Measurements from ENCODE around the gene MSRB3.

The MSRB3 gene

GRCh38 chr12:65327207-65328076 is 49.0 kb downstream of the MSRB3 start:
- no peak overlapping the region for H3K4me3 ChIP-seq (ENCODE audit: low read length, poor library complexity, severe bottlenecking)
- no peaks in the 10 kb centered on the region for H3K9me2 ChIP-seq (replicated peaks; ENCODE audit: low read depth, low read length)
- no peaks in the 10 kb centered on the region for H4K20me1 ChIP-seq (ENCODE audit: insufficient read depth, low read length, poor library complexity, severe bottlenecking)
- H3K4me2 ChIP-seq (ENCODE audit: low read depth, low read length, poor library complexity, severe bottlenecking) = no peak overlapping the region
- H3K27me3 ChIP-seq (ENCODE audit: insufficient read depth, low read length, poor library complexity, severe bottlenecking) = no peaks in the 10 kb centered on the region
- no peak overlapping the region for H3K9ac ChIP-seq (ENCODE audit: low read depth, low read length, poor library complexity, severe bottlenecking)
- TF ChIP-seq, protein P1, sequence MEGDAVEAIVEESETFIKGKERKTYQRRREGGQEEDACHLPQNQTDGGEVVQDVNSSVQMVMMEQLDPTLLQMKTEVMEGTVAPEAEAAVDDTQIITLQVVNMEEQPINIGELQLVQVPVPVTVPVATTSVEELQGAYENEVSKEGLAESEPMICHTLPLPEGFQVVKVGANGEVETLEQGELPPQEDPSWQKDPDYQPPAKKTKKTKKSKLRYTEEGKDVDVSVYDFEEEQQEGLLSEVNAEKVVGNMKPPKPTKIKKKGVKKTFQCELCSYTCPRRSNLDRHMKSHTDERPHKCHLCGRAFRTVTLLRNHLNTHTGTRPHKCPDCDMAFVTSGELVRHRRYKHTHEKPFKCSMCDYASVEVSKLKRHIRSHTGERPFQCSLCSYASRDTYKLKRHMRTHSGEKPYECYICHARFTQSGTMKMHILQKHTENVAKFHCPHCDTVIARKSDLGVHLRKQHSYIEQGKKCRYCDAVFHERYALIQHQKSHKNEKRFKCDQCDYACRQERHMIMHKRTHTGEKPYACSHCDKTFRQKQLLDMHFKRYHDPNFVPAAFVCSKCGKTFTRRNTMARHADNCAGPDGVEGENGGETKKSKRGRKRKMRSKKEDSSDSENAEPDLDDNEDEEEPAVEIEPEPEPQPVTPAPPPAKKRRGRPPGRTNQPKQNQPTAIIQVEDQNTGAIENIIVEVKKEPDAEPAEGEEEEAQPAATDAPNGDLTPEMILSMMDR (conservative IDR thresholded peaks at IDR 0.05; ENCODE audit: low read length) = no peak
- no peak for TF ChIP-seq EZH2phosphoT487 (IDR thresholded peaks at IDR 0.05; ENCODE audit: borderline replicate concordance)
- no peak overlapping the region for H2AFZ ChIP-seq (ENCODE audit: low read length)
- no peaks in the 10 kb centered on the region for H3F3A ChIP-seq (ENCODE audit: low read depth)
- peaks cover 13% of the 10 kb centered on the region; the same call in 1 of the 2 replicates for H3K36me3 ChIP-seq (ENCODE audit: insufficient read depth, low read length)
- no peaks in the 10 kb centered on the region for H3K79me2 ChIP-seq (ENCODE audit: insufficient read depth, low read length)
- no peaks in the 10 kb centered on the region for H3K4me1 ChIP-seq (ENCODE audit: insufficient read depth, low read length, poor library complexity, severe bottlenecking)
- H3K9me3 ChIP-seq (ENCODE audit: insufficient read depth, low read depth, low read length) = no peaks in the 10 kb centered on the region

DNA sequence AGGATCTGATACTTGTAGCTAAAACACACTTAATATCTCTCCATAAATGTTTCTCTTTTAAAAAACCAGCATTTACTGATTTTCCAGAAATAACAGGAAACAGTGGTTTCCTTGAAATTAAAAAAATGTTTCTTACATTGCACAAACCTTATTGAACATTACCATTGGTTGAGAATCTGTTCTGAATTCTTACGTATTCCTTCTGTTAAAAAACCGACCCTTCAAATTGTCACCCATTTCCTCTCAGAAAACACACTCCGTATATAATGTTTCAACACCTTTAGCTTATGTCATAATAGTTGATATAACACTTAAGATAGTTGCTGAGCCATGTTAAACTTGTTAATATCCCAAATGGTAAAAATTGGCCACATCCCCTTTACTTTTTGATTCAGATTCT is 51.2 kb downstream of the MSRB3 start:
- no peak overlapping the region for H3K4me2 ChIP-seq (ENCODE audit: low read depth, low read length, poor library complexity, severe bottlenecking)
- no peak overlapping the region for H2AFZ ChIP-seq (ENCODE audit: low read length)
- no peak overlapping the region for H3K9ac ChIP-seq (ENCODE audit: low read depth, low read length, poor library complexity, severe bottlenecking)
- no peaks in the 10 kb centered on the region for H3K27me3 ChIP-seq (ENCODE audit: insufficient read depth, low read length, poor library complexity, severe bottlenecking)
- H3K79me2 ChIP-seq (ENCODE audit: insufficient read depth, low read length) = no peaks in the 10 kb centered on the region
- no peaks in the 10 kb centered on the region for H3K4me1 ChIP-seq (ENCODE audit: insufficient read depth, low read length, poor library complexity, severe bottlenecking)
- peaks cover 25% of the 10 kb centered on the region; the same call in 1 of the 2 replicates for H3K36me3 ChIP-seq (ENCODE audit: insufficient read depth, low read length)
- no peak overlapping the region for H3K4me3 ChIP-seq (ENCODE audit: low read length, poor library complexity, severe bottlenecking)
- TF ChIP-seq EZH2phosphoT487 (IDR thresholded peaks at IDR 0.05; ENCODE audit: borderline replicate concordance) = no peak
- TF ChIP-seq, protein P1 (conservative IDR thresholded peaks at IDR 0.05; ENCODE audit: low read length) = no peak
- H3K9me3 ChIP-seq (ENCODE audit: insufficient read depth, low read depth, low read length) = no peaks in the 10 kb centered on the region
- no peaks in the 10 kb centered on the region for H4K20me1 ChIP-seq (ENCODE audit: insufficient read depth, low read length, poor library complexity, severe bottlenecking)
- H3K9me2 ChIP-seq (replicated peaks; ENCODE audit: low read depth, low read length) = no peaks in the 10 kb centered on the region
- H3F3A ChIP-seq (ENCODE audit: low read depth) = no peaks in the 10 kb centered on the region

DNA sequence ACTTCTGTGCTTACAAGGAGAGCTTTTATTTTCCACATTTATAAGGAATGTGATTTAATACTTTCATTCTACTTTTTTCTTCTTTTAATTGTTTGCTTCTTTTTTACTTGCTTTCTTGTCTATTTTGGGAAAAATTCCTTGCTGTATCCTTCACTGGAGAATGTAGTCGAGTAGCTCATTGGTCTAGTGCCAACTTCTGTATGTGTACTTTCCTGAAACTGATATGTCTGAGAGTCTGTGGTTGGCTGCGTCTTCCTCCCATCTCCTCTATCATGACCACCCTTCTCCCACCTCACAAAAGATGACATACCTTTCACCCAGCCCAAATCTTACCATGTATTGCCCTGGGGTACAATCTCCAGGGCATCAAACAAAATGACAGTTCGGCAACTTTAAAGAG is 51.8 kb downstream of the MSRB3 start:
- H3K9ac ChIP-seq (ENCODE audit: low read depth, low read length, poor library complexity, severe bottlenecking) = no peak overlapping the region

More for the DNA sequence above, 51.8 kb downstream of the MSRB3 start:
- peaks cover 31% of the 10 kb centered on the region; the same call in 1 of the 2 replicates for H3K36me3 ChIP-seq (ENCODE audit: insufficient read depth, low read length)
- H3K4me3 ChIP-seq (ENCODE audit: low read length, poor library complexity, severe bottlenecking) = no peak overlapping the region
- no peak overlapping the region for H3K4me2 ChIP-seq (ENCODE audit: low read depth, low read length, poor library complexity, severe bottlenecking)
- no peak for TF ChIP-seq EZH2phosphoT487 (IDR thresholded peaks at IDR 0.05; ENCODE audit: borderline replicate concordance)
- TF ChIP-seq, protein P1 (conservative IDR thresholded peaks at IDR 0.05; ENCODE audit: low read length) = no peak
- H3K9me3 ChIP-seq (ENCODE audit: insufficient read depth, low read depth, low read length) = no peaks in the 10 kb centered on the region
- no peaks in the 10 kb centered on the region for H4K20me1 ChIP-seq (ENCODE audit: insufficient read depth, low read length, poor library complexity, severe bottlenecking)
- H3K79me2 ChIP-seq (ENCODE audit: insufficient read depth, low read length) = no peaks in the 10 kb centered on the region
- no peak overlapping the region for H2AFZ ChIP-seq (ENCODE audit: low read length)
- H3K9me2 ChIP-seq (replicated peaks; ENCODE audit: low read depth, low read length) = no peaks in the 10 kb centered on the region
- H3K4me1 ChIP-seq (ENCODE audit: insufficient read depth, low read length, poor library complexity, severe bottlenecking) = no peaks in the 10 kb centered on the region
- H3K27me3 ChIP-seq (ENCODE audit: insufficient read depth, low read length, poor library complexity, severe bottlenecking) = no peaks in the 10 kb centered on the region
- H3F3A ChIP-seq (ENCODE audit: low read depth) = no peaks in the 10 kb centered on the region
